Measurements from ENCODE around the gene CCM2.
"Not testable (repeated sequence)": the region's sequence is repeated elsewhere in the genome, so short reads cannot be mapped to it uniquely, and the experiment has no call there.

The CCM2 gene

DNA sequence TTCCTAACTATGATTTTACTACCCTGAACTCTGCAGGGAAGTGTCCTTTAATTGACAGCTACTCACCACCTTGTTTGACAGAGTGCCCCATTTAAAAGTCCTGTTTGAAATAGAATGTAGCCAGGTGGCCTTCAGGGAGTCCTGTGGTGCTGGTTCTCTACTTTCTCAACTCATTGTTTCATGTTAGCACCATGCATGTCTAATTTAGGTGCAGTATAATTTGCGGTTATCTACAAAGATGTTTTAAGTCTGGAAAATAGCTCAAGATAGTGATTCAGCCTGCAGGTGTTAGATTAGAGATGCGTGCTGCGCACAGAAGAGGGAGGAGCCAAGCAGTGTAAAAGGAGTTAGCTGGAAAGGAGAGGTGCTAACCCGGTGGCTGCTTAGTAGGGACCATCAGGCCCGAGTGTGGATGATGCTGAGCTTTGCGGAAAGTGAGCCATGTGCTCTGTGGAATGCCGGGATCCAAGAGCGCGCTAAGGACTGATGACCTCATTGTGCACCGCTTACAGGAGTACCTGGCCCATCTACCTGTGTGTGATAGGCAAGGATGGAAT lies 1.2 kb downstream of the CCM2 start:
- Mint-ChIP-seq H3K27ac (peak overlapping the region; percentile 82), H3K27me3 (no peaks in the 10 kb centered on the region), H3K9me3 (no peaks in the 10 kb centered on the region), H3K36me3 (peaks cover 16% of the 10 kb centered on the region), H3K4me1 (peaks cover 50% of the 10 kb centered on the region), H3K4me3 (peak overlapping the region; percentile 85)
- ATAC-seq = peak; percentile 62

DNA sequence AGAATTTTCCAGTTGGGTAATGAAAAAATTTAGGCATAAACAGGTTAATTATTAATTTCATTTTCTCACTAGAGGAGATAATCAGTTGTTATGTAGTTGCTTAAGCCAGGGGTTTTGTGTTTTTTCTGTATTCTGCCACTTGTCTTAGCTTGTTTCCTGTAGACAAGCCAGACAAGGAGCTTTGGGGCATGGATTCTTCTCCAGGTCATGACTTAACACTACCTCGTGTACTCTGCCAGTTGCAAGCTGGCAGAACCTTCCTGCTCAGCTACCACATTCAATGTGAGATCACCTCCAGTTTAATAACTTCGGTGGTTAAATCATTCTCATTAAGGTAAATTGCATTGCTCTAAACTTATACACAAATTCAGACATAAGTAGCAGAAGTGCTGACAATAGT lies 1.8 kb downstream of the CCM2 start:
- ATAC-seq = no peak
- Mint-ChIP-seq H3K27ac (peak overlapping the region; percentile 82), H3K9me3 (no peaks in the 10 kb centered on the region), H3K4me1 (peaks cover 46% of the 10 kb centered on the region), H3K36me3 (peaks cover 17% of the 10 kb centered on the region), H3K27me3 (no peaks in the 10 kb centered on the region), H3K4me3 (peak overlapping the region; percentile 85)

DNA sequence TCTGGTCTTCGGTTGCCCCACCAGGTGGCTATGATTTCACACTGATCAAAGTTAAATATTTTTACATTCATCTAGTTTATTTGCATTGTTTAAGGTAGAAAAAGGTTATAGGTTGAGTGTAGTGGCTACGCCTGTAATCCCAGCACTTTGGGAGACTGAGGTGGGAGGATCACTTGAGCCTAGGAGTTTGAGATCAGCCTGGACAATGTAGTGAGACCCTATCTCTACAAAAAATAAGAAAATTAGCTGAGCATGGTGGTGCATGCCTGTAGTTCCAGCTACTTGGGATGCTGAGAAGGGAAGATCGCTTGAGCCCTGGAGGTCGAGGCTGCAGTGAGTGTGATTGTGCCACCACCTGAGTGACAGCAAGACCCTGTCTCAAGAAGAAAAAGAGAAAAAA lies 3.8 kb downstream of the CCM2 start:
- peaks cover 26% of the 10 kb centered on the region for H3K36me3 Mint-ChIP-seq
- H3K4me1 Mint-ChIP-seq = peaks cover 55% of the 10 kb centered on the region
- H3K27me3 Mint-ChIP-seq = no peaks in the 10 kb centered on the region
- no peak for ATAC-seq
- H3K27ac Mint-ChIP-seq = peak overlapping the region; percentile 58
- H3K4me3 Mint-ChIP-seq = no peak overlapping the region
- H3K9me3 Mint-ChIP-seq = no peaks in the 10 kb centered on the region

DNA sequence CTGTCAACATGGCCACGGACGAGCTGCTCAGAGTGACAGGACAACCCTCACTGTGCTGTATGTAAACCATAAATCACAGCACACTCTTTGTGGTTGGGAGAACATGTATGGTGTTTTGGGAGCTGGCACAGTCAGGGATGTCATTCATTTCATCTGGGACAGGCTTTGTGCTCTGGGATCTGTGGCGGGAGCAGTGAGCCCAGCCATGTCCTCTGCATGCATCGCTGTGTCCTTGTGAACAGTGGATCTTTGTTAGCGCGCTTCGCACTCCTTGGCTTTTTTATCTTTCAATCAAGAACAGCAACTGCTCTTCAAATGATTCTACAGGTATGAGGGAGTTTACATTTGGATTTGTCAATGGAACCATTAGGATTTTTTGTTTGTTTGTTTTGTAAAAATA lies 7.1 kb downstream of the CCM2 start:
- ATAC-seq = no peak
- H3K4me3 Mint-ChIP-seq = no peak overlapping the region
- peaks cover 29% of the 10 kb centered on the region for H3K36me3 Mint-ChIP-seq
- no peaks in the 10 kb centered on the region for H3K9me3 Mint-ChIP-seq
- H3K27me3 Mint-ChIP-seq = no peaks in the 10 kb centered on the region
- peaks cover 56% of the 10 kb centered on the region for H3K4me1 Mint-ChIP-seq
- peak overlapping the region; percentile 67 for H3K27ac Mint-ChIP-seq

DNA sequence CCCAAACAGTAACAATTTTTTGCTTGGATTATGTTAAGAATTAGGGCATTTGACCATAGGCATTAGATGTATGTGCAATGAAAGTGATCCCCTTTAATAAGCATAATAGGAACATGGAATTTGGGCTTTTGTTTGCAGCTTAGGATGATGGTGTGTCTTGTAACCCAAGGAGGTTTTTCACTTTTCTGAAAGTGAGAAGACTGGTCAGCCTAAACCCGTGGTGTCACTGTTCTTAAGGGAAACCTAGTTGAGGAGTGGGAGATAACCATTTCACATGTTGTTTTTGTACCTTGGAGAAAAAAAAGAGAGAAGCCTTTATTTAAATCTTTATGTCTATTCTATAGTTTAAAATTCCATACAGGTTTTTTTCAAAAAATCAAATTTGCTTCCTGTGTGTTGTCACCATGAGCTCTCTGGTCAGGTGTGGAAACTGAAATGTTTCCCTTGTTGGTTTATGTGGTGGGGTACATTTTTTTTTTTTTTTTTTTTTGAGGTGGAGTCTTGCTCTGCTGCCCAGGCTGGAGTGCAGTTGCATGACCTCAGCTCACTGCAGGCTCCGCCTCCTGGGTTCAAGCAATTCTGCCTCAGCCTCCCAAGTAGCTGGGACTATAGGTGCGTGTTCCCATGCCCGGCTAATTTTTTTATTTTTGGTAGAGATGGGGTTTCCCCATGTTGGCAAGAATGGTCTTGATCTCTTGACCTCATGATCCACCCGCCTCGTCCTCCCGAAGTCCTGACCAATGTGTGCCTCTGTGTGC lies 7.7 kb downstream of the CCM2 start:
- peaks cover 58% of the 10 kb centered on the region for H3K4me1 Mint-ChIP-seq
- H3K4me3 Mint-ChIP-seq = peak overlapping the region; percentile 7
- ATAC-seq = peak; percentile 76

DNA sequence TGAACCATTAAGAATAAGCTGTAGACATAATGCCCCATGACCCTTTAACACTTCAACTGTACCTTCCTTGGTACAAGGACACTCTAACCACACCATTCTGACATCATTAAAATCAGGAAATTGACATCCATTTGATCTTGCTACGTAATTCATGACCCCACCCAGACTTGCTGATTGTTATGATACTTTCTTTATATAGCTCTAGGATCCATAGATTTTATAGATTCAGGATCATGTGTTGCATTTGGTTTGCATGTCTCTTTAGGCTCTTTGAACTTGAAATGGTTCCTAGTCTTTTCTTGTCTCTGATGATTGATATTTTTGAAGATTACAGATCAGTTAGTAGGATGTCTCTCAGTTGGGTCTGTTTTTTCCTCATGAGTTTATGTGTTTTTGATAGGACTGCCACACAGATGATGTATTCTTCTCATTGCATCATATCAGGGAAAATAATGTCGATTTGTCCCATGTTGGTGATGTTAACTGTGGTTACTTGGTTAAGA lies 13.5 kb downstream of the CCM2 start:
- no peak for ATAC-seq
- Mint-ChIP-seq H3K9me3 (no peaks in the 10 kb centered on the region), H3K36me3 (peaks cover 50% of the 10 kb centered on the region), H3K27me3 (no peaks in the 10 kb centered on the region), H3K27ac (no peak overlapping the region), H3K4me3 (no peak overlapping the region), H3K4me1 (peaks cover 19% of the 10 kb centered on the region)

More for the DNA sequence above, 7.7 kb downstream of the CCM2 start:
- Mint-ChIP-seq H3K27me3 (no peaks in the 10 kb centered on the region), H3K9me3 (no peaks in the 10 kb centered on the region), H3K36me3 (peaks cover 36% of the 10 kb centered on the region), H3K27ac (peak overlapping the region; percentile 67)

DNA sequence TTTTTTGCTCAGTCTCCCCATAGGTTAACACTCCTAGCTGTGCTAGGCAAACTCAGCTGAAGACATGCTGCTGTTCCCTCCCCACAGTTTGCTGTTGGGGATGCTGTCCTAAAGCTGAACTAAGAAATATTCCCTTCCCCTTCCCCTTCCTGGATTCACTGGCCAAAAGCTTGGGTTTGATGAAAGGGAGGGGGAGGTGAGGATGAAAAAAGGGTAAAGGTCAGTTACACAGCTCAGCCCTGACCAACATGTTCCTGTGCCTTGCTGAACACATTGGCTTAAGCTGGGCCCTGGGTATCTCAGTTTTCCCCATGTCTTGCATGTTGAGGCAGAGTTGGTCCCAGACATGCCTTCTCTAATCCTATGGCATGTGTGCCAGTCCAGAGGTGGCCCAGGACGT lies 15.3 kb downstream of the CCM2 start:
- H3K27ac Mint-ChIP-seq = no peak overlapping the region
- no peak overlapping the region for H3K4me3 Mint-ChIP-seq
- no peaks in the 10 kb centered on the region for H3K27me3 Mint-ChIP-seq
- peaks cover 16% of the 10 kb centered on the region for H3K4me1 Mint-ChIP-seq
- H3K9me3 Mint-ChIP-seq = no peaks in the 10 kb centered on the region
- H3K36me3 Mint-ChIP-seq = peaks cover 48% of the 10 kb centered on the region
- no peak for ATAC-seq

DNA sequence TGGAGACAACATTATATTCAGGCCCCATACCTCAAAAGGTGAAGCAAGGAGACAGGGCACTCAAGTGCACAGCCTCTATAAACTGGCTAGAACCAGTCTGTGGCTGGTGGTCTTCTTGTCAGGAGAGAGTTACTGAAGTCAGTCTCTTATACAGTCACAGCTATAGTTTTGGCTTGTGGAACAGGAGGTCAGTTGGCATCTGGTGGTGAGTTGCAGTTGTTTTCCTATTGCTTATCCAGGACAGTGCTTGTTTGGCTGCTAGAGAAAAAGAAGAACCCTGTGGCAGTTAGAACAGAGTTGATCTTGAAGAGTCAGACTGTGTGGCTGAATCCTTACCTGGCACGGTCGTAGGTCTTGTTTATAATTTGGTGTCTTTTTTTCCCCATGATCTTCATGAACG lies 17.3 kb downstream of the CCM2 start:
- peaks cover 3% of the 10 kb centered on the region for H3K9me3 Mint-ChIP-seq
- no peaks in the 10 kb centered on the region for H3K27me3 Mint-ChIP-seq
- H3K36me3 Mint-ChIP-seq = peaks cover 51% of the 10 kb centered on the region
- H3K27ac Mint-ChIP-seq = no peak overlapping the region
- H3K4me3 Mint-ChIP-seq = no peak overlapping the region
- ATAC-seq = no peak
- peaks cover 34% of the 10 kb centered on the region for H3K4me1 Mint-ChIP-seq

DNA sequence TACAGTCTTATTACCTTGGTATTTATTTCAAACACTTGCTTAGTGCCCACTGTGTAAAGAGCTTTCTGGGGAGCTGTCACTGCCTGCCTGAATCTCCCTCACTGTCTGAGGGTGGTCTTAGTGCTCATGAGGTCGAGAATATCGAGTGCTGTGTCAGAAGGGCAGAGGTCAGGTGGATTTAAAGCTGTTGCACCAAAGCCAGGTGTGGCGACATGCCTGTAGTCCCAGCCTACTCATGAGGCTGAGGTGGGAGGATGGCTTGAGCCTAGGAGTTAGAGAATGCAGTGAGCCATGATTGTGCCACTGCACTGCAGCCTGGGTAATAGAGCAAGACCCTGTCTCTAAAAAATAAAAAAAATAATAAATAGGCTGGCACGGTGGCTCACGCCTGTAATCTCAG lies 20.9 kb downstream of the CCM2 start:
- peaks cover 53% of the 10 kb centered on the region for H3K36me3 Mint-ChIP-seq
- peaks cover 6% of the 10 kb centered on the region for H3K9me3 Mint-ChIP-seq
- peaks cover 58% of the 10 kb centered on the region for H3K4me1 Mint-ChIP-seq
- no peaks in the 10 kb centered on the region for H3K27me3 Mint-ChIP-seq
- H3K4me3 Mint-ChIP-seq = no peak overlapping the region
- ATAC-seq = no peak
- H3K27ac Mint-ChIP-seq = peak overlapping the region; percentile 80

DNA sequence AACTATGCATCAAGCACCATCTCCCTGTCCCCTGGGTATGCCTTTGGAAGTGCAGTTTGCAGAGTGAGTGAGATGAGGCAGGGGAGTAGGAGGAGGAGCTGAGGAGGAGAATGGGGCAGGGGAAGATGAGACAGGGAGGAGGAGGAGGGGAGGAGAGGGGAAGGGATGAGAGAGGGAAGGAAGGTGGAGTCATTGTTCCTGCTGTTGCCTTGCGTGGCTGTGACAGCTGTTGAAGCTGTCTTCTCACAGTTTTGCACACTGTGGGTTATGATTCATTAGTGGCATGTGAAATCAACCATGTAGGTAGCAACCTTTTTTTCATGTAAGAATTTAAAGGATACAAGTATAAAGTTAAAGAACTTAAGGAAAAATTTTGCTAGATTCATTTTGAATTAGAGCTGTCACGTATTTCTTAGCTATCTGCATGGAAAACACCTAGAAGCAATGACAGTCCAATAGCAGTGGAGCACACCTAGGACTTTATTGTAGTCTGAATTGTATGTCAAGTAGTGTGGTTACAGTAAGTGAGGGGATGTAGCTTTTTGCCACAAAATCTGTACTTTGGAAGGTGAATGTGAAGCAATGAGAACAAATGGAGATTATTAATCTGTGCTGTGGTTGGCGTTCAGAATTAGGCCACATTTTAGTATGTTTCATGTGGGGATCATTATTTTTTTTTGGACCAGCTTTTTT lies 21.7 kb downstream of the CCM2 start:
- Mint-ChIP-seq H3K27me3 (no peaks in the 10 kb centered on the region), H3K9me3 (peaks cover 6% of the 10 kb centered on the region), H3K4me3 (peak overlapping the region; percentile 44), H3K36me3 (peaks cover 53% of the 10 kb centered on the region), H3K4me1 (peaks cover 65% of the 10 kb centered on the region), H3K27ac (peak overlapping the region; percentile 80)
- peak; percentile 86 for ATAC-seq

DNA sequence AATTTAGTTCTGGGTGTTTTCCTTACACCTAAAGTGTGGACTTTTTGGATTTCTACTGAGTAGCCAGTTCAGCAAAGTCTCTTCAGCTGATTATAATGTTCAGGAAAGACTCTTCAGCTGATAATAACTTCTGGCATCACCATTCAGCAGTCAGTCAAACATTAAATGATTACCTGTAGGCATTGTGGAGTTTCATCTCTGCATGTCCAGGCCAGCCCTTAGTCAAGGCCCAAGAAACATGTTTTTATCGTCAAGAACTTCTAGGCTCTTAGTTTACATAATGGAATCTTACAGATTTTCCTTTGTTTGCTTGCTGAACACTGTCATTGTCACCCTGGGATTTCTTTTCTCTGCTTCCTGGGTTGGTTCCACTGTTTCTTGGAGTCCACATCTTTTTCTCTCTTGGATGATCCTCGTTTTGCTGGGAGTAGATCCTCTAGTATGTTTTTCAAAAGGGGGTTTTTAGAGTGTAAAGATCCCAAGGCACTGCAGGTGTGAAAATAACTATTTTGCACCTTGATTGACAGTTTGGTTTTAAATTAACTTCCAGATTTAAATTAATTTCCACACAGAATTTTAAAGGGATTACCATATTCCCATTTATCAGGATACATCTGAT lies 24.2 kb downstream of the CCM2 start:
- H3K36me3 Mint-ChIP-seq = peaks cover 68% of the 10 kb centered on the region
- peaks cover 6% of the 10 kb centered on the region for H3K9me3 Mint-ChIP-seq
- H3K4me3 Mint-ChIP-seq = no peak overlapping the region
- H3K4me1 Mint-ChIP-seq = peaks cover 90% of the 10 kb centered on the region
- H3K27ac Mint-ChIP-seq = peak overlapping the region; percentile 82
- ATAC-seq = no peak
- no peaks in the 10 kb centered on the region for H3K27me3 Mint-ChIP-seq

DNA sequence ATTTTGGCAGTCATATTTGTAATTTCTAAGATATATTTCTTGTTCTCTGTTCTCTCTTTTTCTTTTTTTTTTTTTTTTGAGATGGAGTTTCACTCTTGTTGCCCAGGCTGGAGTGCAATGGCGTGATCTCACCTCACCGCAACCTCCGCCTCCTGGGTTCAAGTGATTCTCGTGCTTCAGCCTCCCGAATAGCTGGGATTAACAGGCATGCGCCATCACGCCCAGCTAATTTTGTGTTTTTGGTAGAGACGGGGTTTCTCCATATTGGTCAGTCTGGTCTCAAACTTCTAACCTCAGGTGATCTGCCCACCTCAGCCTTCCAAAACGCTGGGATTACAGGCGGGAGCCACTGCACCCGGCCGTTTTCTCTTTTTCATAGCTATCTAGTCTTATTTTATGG lies 25.5 kb downstream of the CCM2 start:
- peak overlapping the region; percentile 53 for H3K4me3 Mint-ChIP-seq
- H3K27me3 Mint-ChIP-seq, H3K9me3 Mint-ChIP-seq, ATAC-seq: not testable (repeated sequence)
- H3K36me3 Mint-ChIP-seq = peaks cover 62% of the 10 kb centered on the region
- H3K4me1 Mint-ChIP-seq = peaks cover 92% of the 10 kb centered on the region
- peak overlapping the region; percentile 82 for H3K27ac Mint-ChIP-seq

DNA sequence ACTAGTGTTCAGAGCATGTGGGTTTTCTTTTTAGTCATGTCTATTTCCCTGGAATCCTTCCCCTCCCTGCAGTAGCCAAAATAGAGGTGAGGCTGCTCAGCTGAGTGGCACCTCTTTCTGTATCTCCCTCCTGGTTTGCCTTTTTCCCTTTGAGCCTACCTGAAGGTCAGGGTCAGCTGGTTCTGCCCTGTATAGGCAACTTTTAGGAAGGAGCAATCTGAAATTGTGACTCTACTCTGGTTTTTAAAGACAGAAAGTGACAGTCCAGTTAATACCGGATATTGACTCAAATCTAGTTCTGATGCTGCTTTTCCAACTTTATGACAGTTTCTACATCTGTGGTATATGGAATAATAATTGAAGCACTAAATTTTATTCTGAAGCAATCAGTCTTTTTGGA lies 26.0 kb downstream of the CCM2 start:
- H3K4me3 Mint-ChIP-seq = peak overlapping the region; percentile 53
- H3K27me3 Mint-ChIP-seq = no peaks in the 10 kb centered on the region
- H3K27ac Mint-ChIP-seq = peak overlapping the region; percentile 82
- no peak for ATAC-seq
- H3K36me3 Mint-ChIP-seq = peaks cover 62% of the 10 kb centered on the region
- peaks cover 86% of the 10 kb centered on the region for H3K4me1 Mint-ChIP-seq
- H3K9me3 Mint-ChIP-seq = peaks cover 6% of the 10 kb centered on the region

DNA sequence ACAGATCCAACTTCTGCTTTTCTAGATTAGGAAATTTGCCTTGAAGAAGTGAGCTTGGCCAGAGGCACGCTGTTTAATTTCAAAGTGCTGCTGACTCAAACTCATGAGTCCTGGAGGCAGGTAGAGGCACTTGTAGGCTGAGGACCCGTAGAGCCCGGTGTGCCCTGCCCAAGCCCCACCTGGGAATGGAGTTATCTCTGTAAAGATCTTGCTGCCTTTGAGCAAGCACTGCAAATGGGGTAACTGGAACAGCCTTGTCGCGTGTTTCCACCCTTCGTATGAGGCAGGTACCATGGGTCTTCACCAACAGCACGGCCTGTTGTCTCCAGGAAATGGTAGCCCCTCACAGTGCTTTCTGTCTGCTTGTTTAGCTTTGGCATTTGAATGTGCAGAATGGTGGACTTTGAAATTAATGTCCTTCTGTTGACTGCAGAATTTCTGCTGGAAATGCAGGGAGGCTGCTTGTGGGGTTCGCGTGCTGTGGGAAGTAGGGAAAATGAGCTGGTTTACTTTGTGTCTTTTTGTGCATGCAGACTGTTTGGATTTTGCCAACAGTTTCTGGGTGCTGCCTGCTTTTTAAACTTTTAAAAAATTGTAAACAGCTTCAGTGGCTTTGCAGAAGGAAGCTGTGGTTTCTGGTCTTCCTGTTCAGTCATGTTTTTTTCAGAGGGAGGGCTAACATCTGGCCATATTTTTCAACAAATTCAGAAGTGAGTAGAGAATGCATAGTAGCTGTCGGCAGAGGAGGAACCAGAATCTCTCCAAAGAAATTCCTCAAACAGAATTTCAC lies 27.2 kb downstream of the CCM2 start:
- peak overlapping the region; percentile 71 for H3K4me3 Mint-ChIP-seq
- H3K27me3 Mint-ChIP-seq = no peaks in the 10 kb centered on the region
- ATAC-seq = peak; percentile 87
- peak overlapping the region; percentile 82 for H3K27ac Mint-ChIP-seq
- peaks cover 3% of the 10 kb centered on the region for H3K9me3 Mint-ChIP-seq
- H3K4me1 Mint-ChIP-seq = peaks cover 81% of the 10 kb centered on the region
- H3K36me3 Mint-ChIP-seq = peaks cover 56% of the 10 kb centered on the region

DNA sequence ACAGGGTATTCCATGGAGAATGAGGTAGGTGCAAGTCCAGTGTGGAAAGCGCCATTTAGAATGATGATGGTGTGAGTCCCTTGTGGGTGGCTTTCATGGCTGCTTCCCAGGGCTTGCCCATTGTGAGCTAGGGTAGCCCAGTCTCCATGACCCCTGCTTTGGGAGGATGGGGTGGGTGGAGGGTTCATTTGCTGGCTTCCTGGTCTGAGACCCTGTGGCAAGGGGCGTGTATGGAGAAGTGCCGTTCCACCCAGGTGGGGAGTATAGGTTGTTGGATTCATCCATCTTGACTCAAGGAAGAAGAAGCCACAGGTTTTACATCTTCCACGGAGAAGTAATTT lies 27.7 kb downstream of the CCM2 start:
- Mint-ChIP-seq H3K27me3 (no peaks in the 10 kb centered on the region), H3K4me1 (peaks cover 86% of the 10 kb centered on the region), H3K4me3 (peak overlapping the region; percentile 71), H3K27ac (peak overlapping the region; percentile 82), H3K9me3 (peaks cover 3% of the 10 kb centered on the region), H3K36me3 (peaks cover 55% of the 10 kb centered on the region)
- ATAC-seq = peak; percentile 37

All from stimulated activated memory B cell treated with anti-CD40 and anti-IgM and Interleukin-4, amounts not matched to agents 10 μg/mL and 1 μg/mL and 100 μg/mL, for 72 hours (primary cell).